Nucleus accumbens (tissue), 56 donors: ENCODE data around the gene SRBD1.

Experiments
- DNase-seq, 56 donors: peaks; one replicate each; lab custom pipeline; 2025; lab: John Stamatoyannopoulos, UW

Gene SRBD1

DNA sequence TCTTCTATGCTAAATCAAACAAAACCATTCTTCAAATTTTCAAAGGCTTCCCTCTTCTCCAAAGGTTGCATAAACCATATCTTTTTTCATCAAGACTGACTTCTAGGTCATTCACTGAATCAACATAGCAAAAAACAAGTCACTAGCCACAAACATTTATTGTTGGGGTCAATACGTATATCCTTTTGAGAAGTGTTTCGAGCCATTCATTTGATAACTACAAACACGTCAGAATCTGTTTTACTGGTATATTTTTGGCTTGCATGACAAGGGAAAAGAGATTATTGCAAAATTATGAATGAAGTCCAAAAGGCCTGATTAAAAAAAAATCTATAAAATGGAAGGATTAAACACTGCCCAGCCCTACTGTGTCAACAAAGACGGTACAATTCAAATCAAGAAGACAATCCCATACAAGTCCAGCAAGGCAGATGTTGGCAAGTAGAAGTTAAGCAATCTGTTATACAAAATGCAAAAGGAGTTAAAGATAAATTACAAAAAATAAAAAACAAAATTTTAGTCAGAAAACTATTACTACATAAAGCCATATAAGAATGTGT, 222.4 kb downstream of the SRBD1 start:
- DNase-seq: no peak

GRCh38 chr2:45382744-45383143, 228.3 kb downstream of the SRBD1 start:
- no peak for DNase-seq

DNA sequence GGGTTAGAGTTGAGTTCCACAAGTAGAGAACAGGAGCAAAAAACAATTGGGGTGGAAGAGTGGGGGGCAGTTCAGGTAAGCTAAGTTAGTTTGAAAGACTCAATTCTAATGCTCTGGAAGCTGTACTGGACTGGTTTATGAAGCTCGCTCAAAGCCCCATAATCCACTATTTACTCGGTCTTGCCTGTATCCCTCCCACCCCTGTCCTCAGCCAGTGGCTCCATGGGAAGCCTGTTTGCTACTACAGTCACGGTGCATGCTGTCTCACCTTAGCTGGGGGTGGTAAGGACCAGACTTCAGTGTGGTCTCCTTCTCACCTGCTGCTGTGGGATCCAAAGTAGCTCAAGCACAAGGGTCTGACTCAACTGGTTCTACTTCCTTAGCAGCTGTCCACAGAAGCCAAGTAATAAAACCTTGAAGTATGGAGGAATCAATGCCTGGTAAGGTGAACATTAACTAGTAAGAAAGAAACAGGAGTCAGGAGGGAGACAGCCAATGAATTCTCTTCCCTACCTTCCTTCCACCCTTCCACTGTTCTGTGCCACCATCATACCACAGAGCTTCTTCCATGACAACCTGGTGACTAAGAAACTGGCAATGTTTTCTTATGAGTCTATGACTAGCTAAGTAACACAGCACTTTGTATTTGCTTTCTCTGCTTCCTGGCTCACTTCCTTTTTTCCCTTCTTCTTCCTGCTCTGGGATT, 230.8 kb downstream of the SRBD1 start:
- no peak for DNase-seq

- no peak for DNase-seq
These were observed 231.5 kb downstream of the SRBD1 start for GRCh38 chr2:45379399-45380087.

- DNase-seq: no peak
These were observed 237.5 kb downstream of the SRBD1 start for GRCh38 chr2:45373534-45373933.

DNA sequence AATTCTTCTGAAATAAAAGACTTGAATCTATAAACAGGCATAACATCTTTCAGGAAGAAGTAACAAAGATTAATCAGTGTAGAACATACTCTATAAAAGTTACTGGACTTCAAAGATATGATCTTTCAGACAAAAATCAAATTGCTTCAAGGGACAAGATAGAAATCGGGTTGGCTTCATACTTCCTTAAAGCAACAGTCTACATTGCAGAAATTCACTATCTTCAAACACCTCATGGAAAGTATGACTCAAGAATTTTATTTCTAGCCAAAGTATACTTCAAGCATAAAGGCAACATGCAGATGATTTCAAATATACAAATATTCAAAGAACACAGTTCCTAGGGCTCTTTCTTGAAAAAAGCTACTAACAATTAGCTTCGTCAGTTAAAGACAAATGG, 240.7 kb downstream of the SRBD1 start:
- no peak for DNase-seq

DNA sequence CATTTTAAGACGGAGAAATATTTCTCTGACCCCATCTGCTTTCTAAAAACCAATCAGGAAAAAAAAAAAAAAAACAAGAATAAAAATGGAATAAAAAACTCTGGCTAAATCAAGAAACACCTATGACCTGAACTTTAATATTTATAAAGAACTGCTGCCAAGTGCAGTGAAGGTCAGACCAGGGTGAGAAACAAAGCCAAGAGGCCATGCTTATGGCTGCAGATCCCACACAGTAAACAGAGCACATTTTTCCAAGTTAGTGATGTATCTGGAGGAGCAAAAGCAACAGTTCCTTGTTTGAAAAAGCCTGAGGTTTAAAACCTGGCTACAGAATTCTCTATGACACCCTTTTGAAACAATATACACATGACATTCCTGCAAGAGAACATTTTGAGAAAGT, 242.3 kb downstream of the SRBD1 start:
- no peak for DNase-seq

GRCh38 chr2:45361666-45362065, 249.4 kb downstream of the SRBD1 start:
- no peak for DNase-seq

- DNase-seq: no peak
These were observed 256.3 kb downstream of the SRBD1 start for GRCh38 chr2:45354776-45355175.

- DNase-seq: no peak
These were observed 257.2 kb downstream of the SRBD1 start for GRCh38 chr2:45353879-45354278.

GRCh38 chr2:45352506-45352905, 258.6 kb downstream of the SRBD1 start:
- no peak for DNase-seq

DNA sequence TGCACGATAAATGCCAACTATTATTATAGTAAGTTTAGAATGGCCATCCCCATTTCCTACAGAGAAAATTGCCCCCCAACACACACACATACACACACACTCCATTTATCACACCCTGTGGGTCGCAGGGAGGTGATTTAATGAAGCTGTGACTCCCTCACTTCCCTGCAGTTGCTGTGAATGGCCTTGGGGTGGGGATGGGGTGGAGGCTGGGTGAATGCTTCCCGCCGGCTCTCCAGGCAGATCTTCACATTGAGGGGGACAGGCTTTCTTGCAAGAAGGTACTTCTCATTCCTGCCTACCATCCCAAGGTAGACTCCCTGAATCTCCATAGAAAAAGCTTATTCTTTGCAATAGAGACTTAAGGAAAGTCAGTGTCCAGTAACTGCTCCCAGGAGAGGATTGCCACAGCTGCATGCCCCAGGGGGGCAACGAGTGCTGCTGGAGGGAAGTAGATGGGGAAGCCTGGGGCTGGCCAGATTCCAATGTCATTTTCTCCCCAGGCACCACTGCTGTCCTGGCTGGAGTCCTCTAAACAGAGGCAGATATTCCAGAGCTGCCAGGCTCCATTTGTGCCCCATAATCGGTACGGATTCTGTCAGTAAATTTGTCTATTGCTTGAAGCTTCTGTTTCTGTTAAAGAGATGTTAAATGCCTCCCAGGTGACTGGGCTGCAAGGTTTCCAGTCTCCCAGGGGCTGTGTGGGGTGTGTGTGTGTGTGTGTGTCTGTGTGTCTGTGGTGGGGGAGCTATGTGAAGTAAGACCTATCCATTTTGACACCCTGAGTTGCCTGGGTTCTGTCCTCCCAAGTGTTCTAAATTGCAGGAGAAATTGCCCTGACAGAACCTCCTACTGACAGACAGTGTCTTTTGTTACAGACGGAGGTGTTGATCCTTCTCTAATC, 265.5 kb downstream of the SRBD1 start:
- DNase-seq: peak in 1 of 56 donors; percentile 1

DNA sequence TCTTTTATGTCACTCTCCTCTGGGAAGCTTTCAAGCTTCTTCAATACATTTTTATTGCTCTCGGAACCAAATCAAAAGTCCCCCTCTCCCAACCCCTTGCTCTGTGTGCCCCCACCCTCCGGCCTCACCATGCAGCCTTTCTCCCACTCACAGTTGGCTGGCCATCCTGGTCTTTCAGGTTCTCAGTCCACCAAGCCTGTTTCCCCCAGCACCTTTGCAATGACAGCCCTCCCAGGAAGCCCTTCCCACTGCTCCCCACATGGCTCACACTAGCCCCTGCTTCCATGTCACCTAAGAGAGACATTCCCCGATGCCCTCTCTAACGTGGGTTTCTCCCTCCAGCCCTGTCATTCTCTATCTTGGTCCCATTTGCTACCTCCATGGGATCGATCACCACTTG, 266.6 kb downstream of the SRBD1 start:
- DNase-seq: no peak

- DNase-seq: no peak
These were observed 267.0 kb downstream of the SRBD1 start for GRCh38 chr2:45344071-45344470.

DNA sequence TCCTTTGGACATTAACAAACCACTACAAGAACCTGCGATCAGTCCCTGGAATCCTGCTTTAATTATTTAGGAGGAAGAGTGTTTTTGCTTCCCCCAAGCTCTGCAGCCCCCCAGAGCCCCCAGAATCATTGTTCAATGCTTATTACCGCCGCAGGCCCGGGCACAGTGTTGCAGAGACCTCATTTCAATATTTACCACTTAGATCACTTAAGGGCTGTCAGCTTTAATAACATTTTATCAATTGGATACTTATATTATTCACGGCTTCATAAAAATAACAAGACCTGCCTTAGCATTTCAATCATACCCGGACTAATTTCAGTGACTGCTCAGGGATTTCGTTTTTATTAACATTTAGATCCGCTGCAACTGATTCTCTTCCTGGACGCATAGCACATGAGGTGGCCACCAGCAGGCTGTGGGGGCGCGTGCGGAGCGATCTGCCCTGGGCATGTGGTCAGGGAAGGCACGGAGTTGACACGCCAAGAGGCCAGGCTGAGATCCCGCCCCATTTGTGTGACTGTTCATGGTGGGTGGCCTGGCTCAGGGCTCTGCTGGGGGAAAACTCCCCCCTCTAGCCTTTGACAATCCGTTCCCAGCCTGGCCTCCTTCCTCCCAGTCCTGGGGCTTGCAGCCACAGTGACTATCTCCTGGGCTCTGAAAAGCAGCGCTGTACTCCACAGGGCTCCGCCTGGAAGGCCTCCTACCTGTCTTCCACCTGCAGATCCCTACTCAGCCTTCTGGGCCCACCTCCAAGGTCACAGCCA, 267.6 kb downstream of the SRBD1 start:
- no peak for DNase-seq

GRCh38 chr2:45340318-45340717, 270.7 kb downstream of the SRBD1 start:
- no peak for DNase-seq

- DNase-seq: no peak
These were observed 271.8 kb downstream of the SRBD1 start for GRCh38 chr2:45339253-45339652.
